DMS114 treated with DMSO at 0.1 percent for 48 hours (cell line): ENCODE results near the gene LIMS4.
"Not testable (repeated sequence)": the region's sequence is repeated elsewhere in the genome, so short reads cannot be mapped to it uniquely, and the experiment has no call there.

Experiments used
- DNase-seq: peaks from one replicate; lab custom pipeline; 2025; ENCODE audit not compliant: unreplicated experiment; lab: John Stamatoyannopoulos, UW

Gene LIMS4

DNA sequence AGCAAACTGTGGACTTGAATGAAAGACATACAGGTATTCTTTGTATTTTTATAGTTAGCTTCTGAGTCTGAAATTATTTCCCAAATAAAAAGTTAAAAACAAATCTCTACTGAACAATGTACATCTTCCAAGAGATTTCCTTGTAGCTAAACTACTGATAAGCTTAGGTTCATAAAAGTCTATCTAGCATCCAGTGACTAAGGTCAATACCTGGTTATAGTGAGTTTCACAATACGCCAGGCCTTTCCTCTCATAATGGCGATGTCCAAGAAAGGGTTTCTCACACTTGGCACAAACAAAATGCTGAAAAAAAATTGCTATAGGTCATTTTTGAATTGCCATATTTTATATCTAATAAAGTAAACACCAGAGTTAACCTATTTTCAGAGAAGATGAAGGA is 21.7 kb downstream of the LIMS4 start:
- DNase-seq: not testable (repeated sequence)

DNA sequence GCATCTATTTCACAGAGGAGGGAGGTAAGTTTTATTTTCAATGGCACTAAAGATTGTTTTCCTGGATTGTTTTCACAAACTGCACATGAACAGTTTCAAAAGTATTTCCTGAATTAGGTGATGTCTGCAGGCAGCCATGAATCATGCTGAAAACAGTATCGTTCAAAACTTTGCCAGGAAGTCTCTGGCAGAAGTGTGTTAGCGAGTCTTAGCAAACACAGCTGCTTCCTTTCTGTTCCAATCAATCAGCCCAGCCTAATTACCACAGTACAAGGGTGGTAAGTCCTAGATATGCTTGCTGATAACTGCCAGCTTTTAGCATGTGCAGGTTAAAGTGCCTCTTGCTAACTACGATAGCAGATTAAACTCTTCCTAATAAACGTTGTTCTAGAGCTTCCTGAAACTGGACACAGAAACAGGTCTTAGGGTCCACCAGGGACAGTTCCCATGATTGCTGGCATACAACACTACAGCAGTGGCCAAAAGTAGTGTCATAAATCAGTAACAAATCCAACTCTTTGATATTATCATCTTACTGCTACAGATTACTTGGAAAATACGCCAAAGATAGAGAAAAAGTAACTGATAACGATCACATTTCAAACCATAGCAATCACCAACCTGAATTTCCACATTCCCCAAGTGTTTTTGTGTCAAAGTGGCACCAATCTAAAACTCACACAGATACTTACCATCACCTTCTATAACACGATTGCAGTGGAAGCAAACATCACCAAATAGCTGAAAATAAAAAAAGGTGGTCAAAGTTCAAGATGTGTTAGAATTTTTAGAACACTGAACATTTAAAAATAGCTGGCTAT is 23.3 kb downstream of the LIMS4 start:
- DNase-seq: not testable (repeated sequence)

DNA sequence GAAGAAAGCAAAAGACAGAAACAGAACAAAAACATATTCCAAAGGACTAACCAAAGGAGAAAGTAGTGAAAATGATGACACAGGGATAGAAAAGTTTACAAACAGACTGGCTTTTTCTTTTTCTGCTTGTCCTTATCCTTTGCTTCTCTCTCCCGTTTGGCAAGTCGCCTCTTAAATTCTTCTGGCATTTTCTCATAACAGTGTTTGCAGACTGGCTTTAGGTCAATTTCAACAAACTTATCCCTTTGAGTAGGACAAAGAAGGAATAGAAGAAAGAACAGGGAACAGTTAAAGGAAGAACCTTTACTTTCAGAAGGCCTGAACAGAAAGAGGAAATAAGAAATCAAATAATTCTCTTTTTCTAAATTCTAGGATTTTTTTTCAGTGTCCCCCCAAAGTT is 26.0 kb downstream of the LIMS4 start:
- DNase-seq: not testable (repeated sequence)

DNA sequence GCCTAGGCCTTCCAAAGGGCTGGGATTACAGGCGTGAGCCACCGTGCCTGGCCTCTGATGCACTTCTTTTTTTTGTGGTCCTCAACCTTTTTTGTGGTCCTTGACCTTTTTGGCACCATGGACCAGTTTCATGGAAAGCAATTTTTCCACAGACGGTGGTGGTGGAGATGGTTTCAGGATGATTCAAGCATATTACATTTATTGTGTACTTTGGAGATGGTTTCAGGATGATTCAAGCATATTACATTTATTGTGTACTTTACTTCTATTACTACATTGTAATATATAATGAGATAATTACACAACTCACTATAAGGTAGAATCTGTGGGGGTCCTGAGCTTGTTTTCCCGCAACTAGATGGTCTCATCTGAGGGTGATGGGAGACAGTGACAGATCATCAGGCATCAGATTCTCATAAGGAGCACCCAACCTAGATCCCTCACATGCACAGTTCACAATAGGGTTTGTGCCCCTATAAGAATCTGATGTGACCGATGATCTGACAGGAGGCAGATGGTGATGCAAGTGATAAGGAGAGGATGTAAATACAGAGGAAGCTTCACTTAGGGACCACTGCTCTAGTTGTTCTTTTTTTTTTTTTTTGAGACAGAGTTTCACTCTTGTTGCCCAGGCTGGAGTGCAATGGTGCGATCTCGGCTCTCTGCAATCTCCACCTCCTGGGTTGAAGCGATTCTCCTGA is 29.2 kb downstream of the LIMS4 start:
- not testable (repeated sequence) for DNase-seq

DNA sequence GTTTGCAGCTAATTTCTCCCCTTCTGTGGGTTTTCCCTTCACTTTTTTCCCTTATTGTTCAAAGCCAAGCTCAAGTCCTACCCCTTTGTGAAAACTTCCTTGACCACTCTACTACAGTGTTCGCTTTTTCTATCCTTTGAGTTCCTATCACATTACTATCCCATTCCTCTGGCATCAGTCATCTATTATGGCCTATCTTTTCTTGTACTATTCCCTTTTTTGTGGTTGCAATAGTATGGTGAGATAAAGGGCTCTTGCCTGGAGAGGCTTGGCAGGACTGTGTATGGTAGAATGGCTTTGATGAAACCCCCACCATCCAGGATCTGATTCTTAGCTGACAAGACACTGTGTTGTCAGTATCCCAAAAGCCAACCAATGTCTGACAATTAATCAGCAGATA is 30.7 kb downstream of the LIMS4 start:
- not testable (repeated sequence) for DNase-seq

DNA sequence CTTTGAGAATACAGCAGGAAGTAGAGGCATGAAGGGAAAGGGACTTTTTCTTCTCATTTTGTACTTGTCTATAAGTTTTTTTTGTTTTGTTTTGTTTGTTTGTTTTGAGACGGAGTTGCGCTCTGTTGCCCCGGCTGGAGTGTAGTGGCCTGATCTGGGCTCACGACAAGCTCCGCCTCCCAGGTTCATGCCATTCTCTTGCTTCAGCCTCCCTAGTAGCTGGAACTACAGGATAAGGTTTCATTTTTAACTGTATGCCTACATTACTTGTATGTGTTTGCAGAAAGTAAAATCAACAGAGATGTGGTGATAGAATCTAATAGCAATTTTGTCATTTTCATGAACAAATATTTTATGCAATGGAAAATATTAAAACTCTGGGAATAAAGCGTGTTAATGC is 38.1 kb downstream of the LIMS4 start:
- DNase-seq: not testable (repeated sequence)

DNA sequence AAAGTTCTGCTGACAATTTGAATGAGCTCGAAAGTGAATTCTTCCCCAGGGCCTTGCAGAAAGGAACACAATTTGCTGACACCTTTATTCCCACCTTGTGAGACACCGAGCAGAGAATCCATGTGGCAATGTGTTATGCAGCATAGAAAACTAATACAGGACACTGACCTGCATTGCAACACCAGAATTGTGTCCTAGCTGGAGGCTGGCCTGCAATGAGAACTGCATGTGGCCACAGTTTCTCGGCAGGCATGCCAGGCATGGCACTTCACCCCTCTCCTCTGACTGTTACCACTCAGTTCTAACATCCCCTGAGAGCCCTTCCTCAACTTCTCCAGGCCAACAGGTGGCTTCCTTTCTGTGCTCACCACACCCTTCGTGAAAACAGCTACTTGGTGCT is 46.9 kb downstream of the LIMS4 start:
- DNase-seq: not testable (repeated sequence)

DNA sequence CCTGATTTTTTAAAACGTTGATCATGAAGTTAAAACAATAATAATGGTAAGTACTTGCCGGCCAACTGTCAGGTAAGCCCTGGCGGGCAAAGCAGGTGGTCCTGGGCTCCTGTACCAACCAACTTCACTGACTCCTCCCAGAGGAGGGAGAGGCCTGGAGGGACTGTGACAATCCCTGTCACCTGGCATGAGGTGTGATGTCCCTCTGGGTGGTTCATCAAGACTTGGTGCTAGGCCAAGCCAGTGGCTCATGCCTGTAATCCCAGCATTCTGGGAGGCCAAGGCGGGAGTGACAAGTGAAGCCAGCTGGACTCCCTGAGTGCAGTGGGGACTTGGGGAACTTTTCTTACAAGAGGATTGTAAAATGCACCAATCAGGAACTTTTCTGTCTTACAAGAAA is 48.2 kb downstream of the LIMS4 start:
- DNase-seq: not testable (repeated sequence)

DNA sequence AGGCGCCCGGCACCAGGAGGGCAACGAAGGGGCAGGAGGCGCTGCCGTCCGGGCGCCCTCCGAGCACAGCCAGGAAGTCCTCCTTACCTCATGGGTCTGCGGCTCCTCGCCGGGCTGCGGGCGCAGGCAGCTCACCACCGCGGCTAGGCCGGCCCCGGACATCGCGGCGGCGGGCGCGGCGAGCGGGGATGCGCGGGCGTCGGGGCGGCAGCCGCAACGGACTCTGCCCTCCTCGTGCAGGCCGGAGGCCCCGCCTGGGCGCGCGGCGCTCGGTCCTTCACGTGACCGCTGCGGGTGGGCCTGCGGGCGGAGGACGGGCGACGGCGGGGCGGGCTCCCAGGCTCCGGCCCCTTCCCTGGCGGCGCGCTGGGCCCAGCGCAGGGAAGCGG is 49.0 kb downstream of the LIMS4 start:
- DNase-seq: not testable (repeated sequence)

DNA sequence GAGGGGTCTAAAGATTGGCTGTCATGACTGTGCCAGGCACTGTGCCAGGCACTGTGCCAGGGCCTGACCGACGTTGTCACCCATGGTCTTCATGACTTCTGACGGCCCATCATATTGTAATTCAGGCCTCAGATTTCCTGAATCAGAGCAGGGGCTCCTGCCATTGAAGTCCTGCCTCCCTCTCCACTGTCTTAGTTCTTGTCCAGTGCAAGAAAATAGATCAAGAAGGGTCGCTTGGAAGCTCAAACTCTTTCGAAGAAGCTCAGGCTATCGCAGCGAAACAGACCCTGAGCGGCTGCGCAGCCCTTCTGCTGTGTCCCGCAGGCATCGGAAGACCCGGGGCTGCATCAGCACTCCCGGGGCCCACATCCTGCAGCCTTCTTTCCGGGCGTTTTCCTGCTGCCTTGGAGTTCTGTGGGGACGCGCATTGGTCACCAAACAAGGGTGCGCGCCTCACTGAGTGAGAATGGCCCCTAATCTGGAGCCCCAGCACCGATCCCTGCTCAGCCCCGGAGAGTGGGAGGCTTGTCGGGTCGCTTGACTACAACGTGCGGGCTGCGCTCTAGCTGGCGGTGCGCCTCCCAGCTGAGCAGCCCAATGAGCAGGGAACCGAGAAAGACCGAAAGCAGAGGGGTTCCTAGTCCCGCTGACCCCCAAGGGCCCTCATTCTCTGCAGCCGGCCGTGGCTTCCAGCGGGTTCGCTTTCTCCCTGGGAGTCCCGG is 49.6 kb downstream of the LIMS4 start:
- DNase-seq: not testable (repeated sequence)

DNA sequence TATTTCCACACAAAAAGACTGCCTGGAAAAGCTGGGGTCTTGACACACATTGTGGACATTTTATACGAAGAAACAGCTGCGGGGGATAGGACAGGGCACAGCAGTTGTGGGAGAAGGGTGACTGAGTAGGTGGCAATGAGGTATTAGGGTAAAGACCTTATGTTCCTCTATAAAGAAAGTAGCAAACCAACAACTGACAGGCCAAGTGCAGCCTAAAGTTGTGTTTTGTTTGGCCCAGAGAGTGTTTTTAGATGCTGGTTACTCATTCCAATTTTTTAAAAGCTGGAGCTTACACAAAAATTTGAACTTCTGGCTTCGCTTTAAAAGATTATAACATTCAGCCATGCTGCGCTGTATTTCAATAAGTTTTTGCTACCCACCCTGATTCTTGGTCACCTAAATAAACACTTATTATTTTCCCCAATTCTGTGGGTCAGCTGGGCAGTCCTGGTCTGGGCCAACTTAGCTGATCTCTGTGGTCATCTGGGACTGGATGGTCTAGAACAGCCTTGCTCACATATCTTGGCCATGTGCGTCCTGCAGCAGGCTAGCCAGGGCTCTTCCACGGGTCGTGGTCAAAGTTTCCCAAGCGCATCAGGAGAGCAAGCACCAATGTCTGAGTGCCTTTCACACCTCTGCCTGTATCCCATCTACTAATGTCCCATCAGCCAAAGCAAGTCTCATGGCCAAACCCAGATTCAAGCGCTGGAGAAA is 51.8 kb downstream of the LIMS4 start:
- not testable (repeated sequence) for DNase-seq

DNA sequence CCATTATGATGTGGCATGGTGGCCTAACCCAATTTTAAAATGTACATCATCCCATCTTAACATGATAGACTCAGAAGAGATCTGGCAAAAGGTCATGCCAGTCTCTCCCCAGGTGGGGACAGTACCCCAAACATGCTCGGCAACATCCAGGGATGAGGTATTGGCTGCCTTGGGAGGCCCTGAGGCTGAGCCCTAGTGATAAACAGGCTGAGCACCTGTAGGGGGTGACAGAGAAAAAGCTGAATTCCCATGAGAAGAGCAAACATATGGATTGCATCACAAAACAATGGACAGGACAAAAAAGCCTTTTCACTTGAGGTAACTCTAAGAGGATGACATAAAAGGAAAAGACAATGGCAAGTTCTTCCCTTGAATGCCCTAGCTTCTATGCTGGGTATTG is 65.5 kb downstream of the LIMS4 start:
- DNase-seq: not testable (repeated sequence)

DNA sequence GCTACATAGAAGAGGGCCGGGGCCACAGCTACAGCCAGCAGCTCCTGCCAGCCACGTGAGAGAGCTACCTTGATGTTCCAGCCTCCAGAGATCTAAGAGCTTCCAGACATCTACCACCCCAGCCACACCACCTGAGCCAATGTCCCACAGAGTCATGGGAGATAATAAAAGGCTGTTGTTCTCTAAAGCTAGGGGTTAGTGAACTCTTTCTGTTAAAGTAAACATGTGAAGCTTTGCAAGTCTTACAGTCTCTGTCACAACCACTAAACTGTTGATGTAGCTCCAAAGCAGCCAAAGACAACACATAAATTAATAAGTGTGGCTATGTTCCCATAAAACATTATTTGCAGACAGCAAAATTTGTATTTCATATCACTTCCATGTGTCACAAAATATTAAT is 67.6 kb downstream of the LIMS4 start:
- not testable (repeated sequence) for DNase-seq

DNA sequence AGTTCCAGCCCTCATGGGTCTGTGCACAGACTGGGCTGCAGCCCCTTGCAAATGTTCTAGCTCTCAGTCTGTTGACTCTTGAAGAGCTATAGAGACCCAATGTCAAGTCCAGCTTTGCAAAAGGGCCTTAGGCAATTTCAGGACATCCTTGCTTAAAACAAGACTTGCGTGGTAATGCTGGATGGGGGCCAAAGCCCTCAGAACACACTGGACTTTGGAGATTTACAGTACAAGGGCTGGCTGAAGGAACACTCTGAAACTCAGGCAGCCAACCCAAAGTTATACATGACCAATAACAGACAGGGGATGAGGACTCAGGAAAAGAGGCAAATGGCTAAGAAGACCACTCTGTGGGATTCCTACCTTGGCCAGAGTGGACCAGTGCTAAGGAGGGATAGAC is 68.4 kb downstream of the LIMS4 start:
- not testable (repeated sequence) for DNase-seq

DNA sequence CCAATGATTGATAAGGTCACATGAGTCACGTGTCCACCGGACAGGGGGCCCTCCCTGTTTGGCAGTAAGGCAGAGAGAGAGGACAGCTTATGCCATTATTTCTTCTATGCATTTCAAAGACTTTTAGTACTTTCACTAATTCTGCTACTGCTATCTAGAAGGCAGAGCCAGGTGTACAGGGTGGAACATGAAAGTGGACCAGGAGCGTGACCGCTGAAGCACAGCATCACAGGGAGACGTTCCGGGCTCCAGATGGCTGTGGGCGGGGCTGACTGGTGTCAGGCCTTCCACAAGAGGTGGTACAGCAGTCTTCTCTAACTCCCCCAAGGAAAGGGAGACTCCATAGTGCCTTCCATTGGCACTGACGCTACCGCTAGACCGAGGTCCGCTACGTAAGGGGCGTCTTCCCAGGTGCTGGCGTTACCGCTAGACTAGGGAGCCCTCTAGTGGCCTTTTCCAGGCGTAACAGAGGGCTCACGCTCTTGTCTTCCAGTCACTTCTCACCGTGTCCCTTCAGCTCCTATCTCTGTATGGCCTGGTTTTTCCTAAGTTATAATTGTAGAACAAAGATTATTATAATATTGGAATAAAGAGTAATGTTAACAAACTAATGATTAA is 71.5 kb downstream of the LIMS4 start:
- not testable (repeated sequence) for DNase-seq

DNA sequence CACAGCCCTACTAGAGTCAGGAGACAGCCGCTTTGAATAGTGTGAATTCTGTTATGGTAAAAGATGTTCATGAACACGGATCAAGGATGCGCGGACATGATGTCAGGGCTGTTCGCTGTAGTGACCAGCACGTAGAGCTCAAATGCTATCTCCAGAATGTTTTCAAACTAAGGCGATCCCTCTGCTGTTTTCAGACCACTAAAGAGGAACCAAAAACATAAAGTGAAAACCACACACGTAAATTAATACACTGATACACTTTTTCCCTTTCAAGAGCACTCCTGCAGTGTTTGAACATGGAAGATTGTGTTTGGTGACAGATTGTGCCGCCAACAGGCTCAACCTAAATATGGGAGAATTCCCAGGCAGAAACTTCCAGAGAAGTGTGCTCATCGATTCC is 73.2 kb downstream of the LIMS4 start:
- DNase-seq: not testable (repeated sequence)

DNA sequence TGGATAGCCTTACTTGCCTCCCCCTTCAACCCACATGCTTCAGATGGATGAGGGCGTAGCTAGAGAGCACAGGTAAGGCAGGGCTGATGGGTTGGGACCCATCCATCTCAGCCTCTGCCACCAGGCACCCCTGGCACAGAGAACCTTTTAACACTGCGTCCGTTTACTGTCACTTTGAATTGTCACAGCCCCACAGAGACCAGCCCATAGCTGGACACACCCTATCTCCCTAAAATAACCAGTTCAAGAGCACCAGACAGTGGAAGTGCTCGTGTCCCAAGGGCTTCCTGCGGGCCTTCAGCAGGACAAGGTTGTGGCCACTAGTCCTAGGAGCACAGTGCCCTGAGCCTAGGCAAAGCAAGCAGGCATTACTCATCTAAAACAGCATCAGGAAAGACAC is 76.6 kb downstream of the LIMS4 start:
- not testable (repeated sequence) for DNase-seq
